Measurements from ENCODE around the gene NF1. TPM values are rescaled to one million over a fixed set of nuclear protein-coding genes. Genes with fewer than 3 reads are reported as not detected.

NF1 gene
- 19.6 and 27.6 TPM in 2 replicates for polyA plus RNA-seq (2012; rRNA removed)
- 19.7 and 20.5 TPM in 2 replicates for polyA plus RNA-seq (2012; cell fraction: cytosol; rRNA removed)
- 32.3 and 63.6 TPM in 2 replicates for polyA plus RNA-seq (2012; cell fraction: nucleus; rRNA removed)

- CTCF ChIA-PET = no interaction called here
- H3K4me1 ChIP-seq (ENCODE audit: control insufficient read depth in 1 of 2, insufficient read depth in 2 of 2, low read depth in 1 of 2, low read length in 1 of 2) = peaks cover 6 to 10% of the 10 kb centered on the region in 2 experiments; a peak in 3 of 4 replicates
- POLR2A ChIA-PET = interaction anchor here (0.6 to 2.1 kb wide), 3 partner anchors 19 to 218 kb away, joined by 3 to 8 read pairs (median 5); partner anchors contain the start of gene TEFM
- peak; percentile 98 for DNase-seq
- H3K4me2 ChIP-seq = peak within 1 kb of the TSS; percentile 98
- peak within 1 kb of the TSS; percentile 90 to 93 for H3K27ac ChIP-seq (ENCODE audit: low read depth in 2 of 2, low read length in 1 of 2)
- H2AFZ ChIP-seq (ENCODE audit: low read depth) = peak within 1 kb of the TSS; percentile 77
- WGBS (ENCODE audit: low lambda C conversion rate) = 2% methylated on average over 33 of the region's 45 CpGs
- peaks cover 22% of the 10 kb centered on the region for H4K20me1 ChIP-seq (ENCODE audit: insufficient read depth)
- H3K9ac ChIP-seq = peak within 1 kb of the TSS; percentile 100
- peaks cover 41% of the 10 kb centered on the region for H3F3A ChIP-seq (replicated peaks; ENCODE audit: insufficient read depth)
- H3K9me3 ChIP-seq = no peaks in the 10 kb centered on the region
- no peaks in the 10 kb centered on the region for H3K36me3 ChIP-seq (replicated peaks in 1 of 2; ENCODE audit: control insufficient read depth in 1 of 2, insufficient read depth in 2 of 2, low read length in 1 of 2)
- no peaks in the 10 kb centered on the region for H3K27me3 ChIP-seq (ENCODE audit: insufficient read depth)
- peaks cover 48% of the 10 kb centered on the region for H3K79me2 ChIP-seq (ENCODE audit: insufficient read depth)
- no peaks in the 10 kb centered on the region for H3K9me2 ChIP-seq
- H3K4me3 ChIP-seq (ENCODE audit: low read depth in 2 of 2, low read length in 1 of 2) = peak within 1 kb of the TSS; percentile 76 to 91
- TF ChIP-seq SIN3A (IDR thresholded peaks at IDR 0.05; ENCODE audit: borderline replicate concordance, low read depth, low read length) = peak; percentile 61; the same call in 1 of the 2 replicates
- TF ChIP-seq, protein P1, sequence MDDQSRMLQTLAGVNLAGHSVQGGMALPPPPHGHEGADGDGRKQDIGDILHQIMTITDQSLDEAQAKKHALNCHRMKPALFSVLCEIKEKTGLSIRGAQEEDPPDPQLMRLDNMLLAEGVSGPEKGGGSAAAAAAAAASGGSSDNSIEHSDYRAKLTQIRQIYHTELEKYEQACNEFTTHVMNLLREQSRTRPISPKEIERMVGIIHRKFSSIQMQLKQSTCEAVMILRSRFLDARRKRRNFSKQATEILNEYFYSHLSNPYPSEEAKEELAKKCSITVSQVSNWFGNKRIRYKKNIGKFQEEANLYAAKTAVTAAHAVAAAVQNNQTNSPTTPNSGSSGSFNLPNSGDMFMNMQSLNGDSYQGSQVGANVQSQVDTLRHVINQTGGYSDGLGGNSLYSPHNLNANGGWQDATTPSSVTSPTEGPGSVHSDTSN (IDR thresholded peaks at IDR 0.05) = no peak
- TF ChIP-seq IRF3 (IDR thresholded peaks at IDR 0.05; ENCODE audit: low read depth, low read length) = no peak
- no peak for TF ChIP-seq RXRA (IDR thresholded peaks at IDR 0.05; ENCODE audit: borderline replicate concordance, low read depth)
- no peak for TF ChIP-seq REST (IDR thresholded peaks at IDR 0.05; ENCODE audit: low read depth, low read length)
- no peak for TF ChIP-seq MEF2A (IDR thresholded peaks at IDR 0.05; ENCODE audit: borderline replicate concordance, low read depth)
- TF ChIP-seq RCOR1 (IDR thresholded peaks at IDR 0.05; ENCODE audit: low read length) = no peak
- TF ChIP-seq USF2 (IDR thresholded peaks at IDR 0.05; ENCODE audit: borderline replicate concordance, low read depth, low read length) = no peak
- peak; percentile 17; the same call in 1 of the 2 replicates for TF ChIP-seq JUND (IDR thresholded peaks at IDR 0.05)
- peak; percentile 21; the same call in 1 of the 2 replicates for TF ChIP-seq RAD21 (IDR thresholded peaks at IDR 0.05; ENCODE audit: low read length)
- TF ChIP-seq GATA2 (CRISPR knock-in tag; IDR thresholded peaks at IDR 0.05) = no peak
- TF ChIP-seq MAX (IDR thresholded peaks at IDR 0.05; ENCODE audit: low read depth) = no peak; the same call in none of the 2 replicates
- peak; percentile 32 for TF ChIP-seq CHD2 (IDR thresholded peaks at IDR 0.05; ENCODE audit: low read length, partially characterized antibody)
- peak; percentile 56; the same call in 1 of the 2 replicates for TF ChIP-seq MXI1 (IDR thresholded peaks at IDR 0.05; ENCODE audit: low read depth, low read length)
- peak; percentile 97 for TF ChIP-seq NRF1 (IDR thresholded peaks at IDR 0.05; ENCODE audit: low read depth, low read length)
- TF ChIP-seq ZBTB33 (IDR thresholded peaks at IDR 0.05; ENCODE audit: borderline replicate concordance, low read depth) = no peak
- TF ChIP-seq TCF12 (IDR thresholded peaks at IDR 0.05) = no peak
- TF ChIP-seq ELF1 (IDR thresholded peaks at IDR 0.05) = no peak
- peak; percentile 86; the same call in 1 of the 2 replicates for TF ChIP-seq YY1 (IDR thresholded peaks at IDR 0.05; ENCODE audit: low read depth)
- no peak for TF ChIP-seq FOXJ3 (CRISPR knock-in tag; IDR thresholded peaks at IDR 0.05)
- TF ChIP-seq CTCF (IDR thresholded peaks at IDR 0.05) = no peak
- peak; percentile 92 for TF ChIP-seq TAF1 (IDR thresholded peaks at IDR 0.05; ENCODE audit: borderline replicate concordance, low read depth, low read length)
Measured at GRCh38 chr17:31094600-31095235, at the start of gene NF1. TSS of gene NF1 (plus strand) at chr17:31094977. CDS start at chr17:31095310, 333 bp downstream.
